ENCODE data around the gene FST.

FST gene

DNA sequence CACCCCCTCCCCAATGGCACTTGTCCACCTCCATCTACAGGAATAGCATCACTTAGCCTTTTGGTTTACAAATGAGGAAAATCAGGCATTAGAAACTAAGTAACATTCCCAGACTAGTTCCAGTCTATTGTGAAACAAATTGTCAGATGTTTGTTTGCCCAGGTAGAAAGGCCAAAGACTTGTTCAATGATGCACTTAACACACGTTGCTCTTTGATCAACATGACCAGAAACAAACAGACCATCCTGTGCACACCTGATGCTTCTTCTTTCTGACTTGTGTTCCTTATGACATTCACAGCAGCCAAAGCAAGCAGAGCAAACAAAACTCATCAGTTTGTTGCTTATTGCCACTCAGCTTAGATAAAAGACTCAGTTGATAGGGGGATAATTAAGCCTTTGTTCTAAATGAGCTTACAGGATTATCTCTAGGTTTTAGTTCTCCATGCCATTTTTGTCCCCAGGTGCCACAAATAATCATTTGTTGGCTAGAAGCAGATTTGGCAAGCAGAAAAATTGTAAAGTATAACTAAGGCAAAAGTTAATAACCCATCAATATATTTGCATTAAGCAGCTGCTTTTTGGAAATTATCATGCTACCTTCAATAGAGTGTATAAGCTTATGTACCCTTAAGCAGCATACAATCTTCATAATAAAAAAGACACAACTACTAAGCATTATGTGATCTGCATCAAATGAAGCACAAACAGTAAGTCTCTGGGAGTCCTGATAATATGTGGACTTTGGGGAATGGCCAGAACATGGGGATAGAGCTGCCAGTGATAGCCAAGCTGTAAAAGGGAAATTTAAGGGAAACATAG is 26.3 kb upstream of the FST start:
- Histone ChIP-seq H3K9ac (ENCODE audit: low read length) (no peak overlapping the region), H3K27me3 (ENCODE audit: control insufficient read depth, insufficient read depth, low read length) (no peaks in the 10 kb centered on the region), H3K4me1 (ENCODE audit: control insufficient read depth, insufficient read depth, low read length) (no peaks in the 10 kb centered on the region), H3K36me3 (ENCODE audit: control insufficient read depth, insufficient read depth, low read length) (no peaks in the 10 kb centered on the region), H3K4me3 (ENCODE audit: low read length) (no peak overlapping the region), H3K9me3 (ENCODE audit: control insufficient read depth, low read length) (no peaks in the 10 kb centered on the region)

DNA sequence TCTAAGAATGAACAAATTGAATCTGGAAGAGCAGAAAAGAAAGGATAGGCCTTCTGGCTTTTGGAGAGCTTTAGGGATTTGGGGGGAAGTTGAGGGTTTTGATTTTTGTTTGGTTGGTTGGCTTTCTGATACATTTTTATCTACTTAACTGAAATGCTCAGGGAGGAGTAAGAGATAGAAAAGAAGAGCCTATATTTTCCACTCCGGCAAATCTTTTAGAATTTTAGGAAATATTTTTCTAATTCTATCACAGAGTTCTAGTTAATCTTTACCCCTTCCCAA is 25.8 kb upstream of the FST start:
- H3K4me1 ChIP-seq (ENCODE audit: control insufficient read depth, insufficient read depth, low read length) = no peaks in the 10 kb centered on the region
- H3K4me3 ChIP-seq (ENCODE audit: low read length) = no peak overlapping the region
- H3K27me3 ChIP-seq (ENCODE audit: control insufficient read depth, insufficient read depth, low read length) = no peaks in the 10 kb centered on the region
- no peaks in the 10 kb centered on the region for H3K9me3 ChIP-seq (ENCODE audit: control insufficient read depth, low read length)
- no peak overlapping the region for H3K9ac ChIP-seq (ENCODE audit: low read length)
- no peaks in the 10 kb centered on the region for H3K36me3 ChIP-seq (ENCODE audit: control insufficient read depth, insufficient read depth, low read length)

DNA sequence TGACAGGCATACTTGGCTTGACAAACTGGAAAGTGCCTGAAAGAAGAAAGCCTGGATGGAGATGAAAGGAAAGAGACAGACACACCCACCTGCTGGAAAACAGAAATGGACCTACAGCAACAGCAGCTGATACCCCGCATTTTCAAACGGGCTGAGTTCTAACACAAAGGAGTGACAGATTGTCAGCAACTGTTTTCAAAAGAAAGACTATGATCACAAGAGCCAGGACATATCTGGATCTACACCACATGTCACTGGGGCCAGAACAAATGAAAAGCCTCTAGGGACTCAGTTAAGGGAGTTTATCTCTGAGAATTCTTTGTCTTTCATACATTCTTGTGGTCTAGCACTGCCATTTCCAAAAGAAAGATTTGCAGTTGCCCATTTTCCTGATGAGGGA is 24.1 kb upstream of the FST start:
- no peak overlapping the region for H3K4me3 ChIP-seq (ENCODE audit: low read length)
- no peaks in the 10 kb centered on the region for H3K36me3 ChIP-seq (ENCODE audit: control insufficient read depth, insufficient read depth, low read length)
- no peaks in the 10 kb centered on the region for H3K27me3 ChIP-seq (ENCODE audit: control insufficient read depth, insufficient read depth, low read length)
- H3K4me1 ChIP-seq (ENCODE audit: control insufficient read depth, insufficient read depth, low read length) = no peaks in the 10 kb centered on the region
- no peak overlapping the region for H3K9ac ChIP-seq (ENCODE audit: low read length)
- no peaks in the 10 kb centered on the region for H3K9me3 ChIP-seq (ENCODE audit: control insufficient read depth, low read length)

DNA sequence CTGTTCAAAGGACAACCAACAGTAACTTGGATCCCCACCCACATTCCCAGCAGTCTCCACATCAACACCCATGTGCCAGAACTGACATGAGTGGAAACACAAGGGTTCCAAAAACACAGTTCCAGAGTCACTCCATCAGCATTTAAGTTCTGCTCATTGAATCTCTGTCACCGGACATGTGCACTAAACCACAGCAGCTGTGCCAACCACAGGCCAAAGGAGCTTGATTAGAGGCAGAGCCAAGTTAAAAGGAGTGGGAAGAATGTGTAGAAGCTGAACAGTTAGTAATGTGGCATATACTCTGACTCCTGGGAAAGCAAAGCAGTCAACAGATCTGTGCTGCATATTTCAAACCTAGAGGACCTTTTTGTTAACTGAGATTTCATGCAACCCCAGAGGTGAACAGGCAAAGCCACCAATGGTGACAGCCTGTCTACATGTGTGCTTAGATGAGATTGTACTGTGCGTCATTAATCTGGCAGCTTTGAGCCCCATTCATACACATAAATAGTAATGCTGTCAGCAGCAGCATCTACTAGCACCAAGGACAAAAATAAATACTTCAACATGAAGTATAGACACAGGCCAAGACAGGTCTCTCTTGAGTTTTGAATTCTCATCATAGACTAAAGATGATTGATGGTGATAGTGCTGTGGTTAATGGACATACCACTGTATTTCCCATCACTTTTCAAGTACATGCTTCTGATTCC is 16.4 kb upstream of the FST start:
- Histone ChIP-seq H3K9ac (ENCODE audit: low read length) (no peak overlapping the region), H3K36me3 (ENCODE audit: control insufficient read depth, insufficient read depth, low read length) (no peaks in the 10 kb centered on the region), H3K9me3 (ENCODE audit: control insufficient read depth, low read length) (no peaks in the 10 kb centered on the region)

DNA sequence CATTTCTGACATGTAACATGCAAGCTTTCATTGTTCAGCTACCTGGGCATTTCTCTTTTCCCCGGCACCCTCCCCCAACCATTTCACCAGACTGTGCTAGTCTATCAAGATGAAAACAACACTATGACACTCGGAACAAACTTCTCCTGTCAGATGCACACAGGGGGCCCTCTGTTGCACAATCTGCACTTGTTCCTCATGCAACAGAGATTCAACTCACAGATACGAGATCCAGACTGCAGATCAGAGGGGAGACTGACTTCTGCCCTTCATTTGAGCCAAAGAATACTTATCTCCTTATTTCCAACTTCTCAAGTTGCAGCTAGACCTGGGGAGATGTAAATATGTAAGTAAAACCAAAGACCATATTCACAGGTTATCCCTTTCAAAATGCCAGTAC is 15.7 kb upstream of the FST start:
- H3K9ac ChIP-seq (ENCODE audit: low read length) = no peak overlapping the region
- H3K9me3 ChIP-seq (ENCODE audit: control insufficient read depth, low read length) = no peaks in the 10 kb centered on the region
- no peak overlapping the region for H3K4me3 ChIP-seq (ENCODE audit: low read length)
- H3K27me3 ChIP-seq (ENCODE audit: control insufficient read depth, insufficient read depth, low read length) = no peaks in the 10 kb centered on the region
- no peaks in the 10 kb centered on the region for H3K4me1 ChIP-seq (ENCODE audit: control insufficient read depth, insufficient read depth, low read length)
- no peaks in the 10 kb centered on the region for H3K36me3 ChIP-seq (ENCODE audit: control insufficient read depth, insufficient read depth, low read length)

More for the DNA sequence above, 16.4 kb upstream of the FST start:
- no peak overlapping the region for H3K4me3 ChIP-seq (ENCODE audit: low read length)
- H3K4me1 ChIP-seq (ENCODE audit: control insufficient read depth, insufficient read depth, low read length) = no peaks in the 10 kb centered on the region
- no peaks in the 10 kb centered on the region for H3K27me3 ChIP-seq (ENCODE audit: control insufficient read depth, insufficient read depth, low read length)

DNA sequence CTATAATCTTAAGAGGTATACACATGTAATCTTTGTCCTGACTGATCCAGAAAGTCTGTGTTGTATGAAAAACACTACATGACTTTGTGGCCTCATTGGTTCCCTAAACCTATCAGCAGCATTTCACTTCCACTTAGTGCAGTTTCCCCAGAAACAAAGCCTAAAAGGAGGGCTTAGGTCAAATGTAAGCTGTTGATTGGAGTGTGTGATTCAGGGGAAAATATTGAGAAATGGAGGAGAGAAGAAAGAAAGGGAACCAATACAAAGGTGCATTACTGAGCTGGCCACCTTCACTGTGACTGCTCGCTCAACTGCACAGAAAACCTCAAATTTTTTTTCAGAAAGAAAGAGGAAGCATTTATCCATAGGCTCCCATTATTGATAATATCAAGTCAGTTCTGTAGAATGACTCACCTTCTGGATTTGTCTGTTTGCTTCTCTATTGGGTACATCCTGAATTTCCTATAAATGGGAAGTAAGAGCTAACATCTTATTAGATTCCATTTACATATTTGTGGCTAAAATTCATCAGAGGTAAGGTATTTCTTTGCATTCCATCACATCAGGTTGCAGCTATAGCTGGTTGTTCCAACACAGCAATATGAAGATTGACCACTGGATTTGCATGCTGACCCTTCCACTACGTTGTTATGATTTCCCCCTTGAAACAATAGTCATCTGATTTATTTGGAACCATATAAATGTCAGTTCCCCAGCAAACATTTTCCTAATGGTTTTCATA is 10.3 kb upstream of the FST start:
- Histone ChIP-seq H3K9me3 (ENCODE audit: control insufficient read depth, low read length) (no peaks in the 10 kb centered on the region), H3K27me3 (ENCODE audit: control insufficient read depth, insufficient read depth, low read length) (no peaks in the 10 kb centered on the region), H3K36me3 (ENCODE audit: control insufficient read depth, insufficient read depth, low read length) (no peaks in the 10 kb centered on the region), H3K9ac (ENCODE audit: low read length) (no peak overlapping the region), H3K4me1 (ENCODE audit: control insufficient read depth, insufficient read depth, low read length) (no peaks in the 10 kb centered on the region), H3K4me3 (ENCODE audit: low read length) (no peak overlapping the region)

DNA sequence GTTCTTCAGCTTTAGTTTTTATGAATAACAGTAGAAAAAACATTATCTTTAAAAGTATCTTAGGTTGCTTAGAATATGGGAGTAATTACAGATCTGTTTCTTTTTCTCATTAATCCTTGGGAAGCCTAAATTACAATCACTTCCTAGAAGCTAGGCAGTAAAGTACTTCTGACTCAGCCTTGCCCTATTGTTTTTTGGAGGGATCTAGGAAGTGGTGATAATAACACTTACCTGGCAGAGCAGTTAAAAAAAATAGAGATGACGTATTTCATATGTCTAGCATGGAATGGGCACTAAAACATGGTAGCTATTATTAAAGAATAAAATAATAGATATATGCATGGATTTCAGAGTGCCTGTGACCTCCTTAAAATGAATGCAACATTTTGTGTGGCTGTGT is 8.2 kb upstream of the FST start:
- Histone ChIP-seq H3K36me3 (ENCODE audit: control insufficient read depth, insufficient read depth, low read length) (no peaks in the 10 kb centered on the region), H3K4me3 (ENCODE audit: low read length) (no peak overlapping the region), H3K4me1 (ENCODE audit: control insufficient read depth, insufficient read depth, low read length) (no peaks in the 10 kb centered on the region), H3K27me3 (ENCODE audit: control insufficient read depth, insufficient read depth, low read length) (no peaks in the 10 kb centered on the region), H3K9me3 (ENCODE audit: control insufficient read depth, low read length) (no peaks in the 10 kb centered on the region), H3K9ac (ENCODE audit: low read length) (no peak overlapping the region)

DNA sequence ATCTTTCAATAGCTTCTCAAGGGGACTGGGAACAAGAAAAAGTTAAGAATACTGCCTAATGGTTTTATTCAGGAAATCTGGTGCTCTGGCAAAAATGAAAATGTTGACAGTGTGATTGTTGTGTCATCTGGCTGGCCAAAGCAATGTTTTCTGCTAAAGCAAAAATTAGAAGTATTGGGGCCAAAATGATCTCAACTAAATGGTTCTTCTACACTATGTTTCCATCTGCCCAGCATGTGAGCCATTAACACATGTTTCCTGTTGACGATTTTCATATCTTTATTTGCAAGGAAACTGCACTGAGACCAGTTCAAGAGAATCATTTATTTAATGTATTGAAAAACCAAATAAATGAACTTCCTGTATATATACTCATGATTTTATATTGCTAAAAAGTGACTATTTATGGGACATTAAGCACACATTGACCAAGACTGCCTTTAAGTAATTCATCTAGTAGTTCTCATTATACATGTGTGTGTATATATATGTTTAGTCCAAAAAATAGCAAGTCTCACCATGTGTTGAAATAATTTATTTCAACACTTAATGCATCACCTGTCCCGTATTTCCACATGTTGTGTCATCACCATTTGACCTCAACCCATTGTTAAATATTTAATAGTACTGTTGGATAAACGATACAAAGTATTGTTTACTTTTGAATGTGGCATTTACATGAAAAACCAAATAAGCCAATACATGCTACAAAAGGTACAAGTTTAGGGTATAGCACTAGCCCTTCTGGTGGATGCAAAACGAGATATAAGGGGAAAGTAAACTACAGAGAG is 7.5 kb upstream of the FST start:
- no peak overlapping the region for H3K4me3 ChIP-seq (ENCODE audit: low read length)
- H3K27me3 ChIP-seq (ENCODE audit: control insufficient read depth, insufficient read depth, low read length) = no peaks in the 10 kb centered on the region
- no peaks in the 10 kb centered on the region for H3K9me3 ChIP-seq (ENCODE audit: control insufficient read depth, low read length)
- H3K4me1 ChIP-seq (ENCODE audit: control insufficient read depth, insufficient read depth, low read length) = no peaks in the 10 kb centered on the region
- no peaks in the 10 kb centered on the region for H3K36me3 ChIP-seq (ENCODE audit: control insufficient read depth, insufficient read depth, low read length)
- no peak overlapping the region for H3K9ac ChIP-seq (ENCODE audit: low read length)

DNA sequence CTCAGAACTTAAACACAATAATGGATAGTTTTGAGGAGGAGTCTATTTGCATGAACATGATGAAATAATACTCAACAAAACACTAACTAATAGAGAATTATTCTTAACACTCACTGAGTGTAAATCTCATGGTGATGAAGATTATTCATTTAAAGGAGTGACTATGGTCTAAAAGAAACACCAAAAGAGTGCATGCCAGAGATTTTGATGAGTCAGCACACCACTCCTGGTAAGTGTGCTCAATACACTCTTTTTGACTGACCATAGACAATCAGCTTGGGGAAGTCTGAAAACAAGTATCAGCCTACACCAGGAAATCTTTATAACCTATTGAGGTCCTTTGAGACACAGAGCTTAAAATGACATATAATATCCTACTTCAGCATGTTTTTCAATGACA is 6.8 kb upstream of the FST start:
- Histone ChIP-seq H3K4me3 (ENCODE audit: low read length) (no peak overlapping the region), H3K27me3 (ENCODE audit: control insufficient read depth, insufficient read depth, low read length) (peaks cover 2% of the 10 kb centered on the region), H3K4me1 (ENCODE audit: control insufficient read depth, insufficient read depth, low read length) (no peaks in the 10 kb centered on the region), H3K9me3 (ENCODE audit: control insufficient read depth, low read length) (no peaks in the 10 kb centered on the region), H3K9ac (ENCODE audit: low read length) (no peak overlapping the region), H3K36me3 (ENCODE audit: control insufficient read depth, insufficient read depth, low read length) (no peaks in the 10 kb centered on the region)

DNA sequence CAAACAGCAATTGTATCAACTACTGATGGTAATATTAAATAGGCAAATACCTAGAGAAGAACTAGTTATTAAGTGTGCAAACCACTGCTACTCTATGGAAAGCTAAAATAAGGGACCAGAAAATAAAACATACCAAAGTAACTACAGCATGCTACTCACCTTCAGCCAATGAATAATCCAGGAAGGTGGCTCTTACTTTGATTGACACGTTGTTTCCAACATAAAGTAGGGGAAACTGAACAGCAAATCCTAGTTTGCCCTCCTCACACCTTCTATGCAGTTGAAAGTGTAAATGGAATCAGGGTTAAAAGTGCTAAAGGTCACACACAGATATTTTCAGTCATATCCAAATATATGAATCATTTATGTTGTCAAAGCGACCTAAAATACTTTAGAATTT is 5.1 kb upstream of the FST start:
- Histone ChIP-seq H3K9me3 (ENCODE audit: control insufficient read depth, low read length) (no peaks in the 10 kb centered on the region), H3K9ac (ENCODE audit: low read length) (no peak overlapping the region), H3K27me3 (ENCODE audit: control insufficient read depth, insufficient read depth, low read length) (peaks cover 14% of the 10 kb centered on the region), H3K36me3 (ENCODE audit: control insufficient read depth, insufficient read depth, low read length) (no peaks in the 10 kb centered on the region), H3K4me3 (ENCODE audit: low read length) (no peak overlapping the region), H3K4me1 (ENCODE audit: control insufficient read depth, insufficient read depth, low read length) (no peaks in the 10 kb centered on the region)

DNA sequence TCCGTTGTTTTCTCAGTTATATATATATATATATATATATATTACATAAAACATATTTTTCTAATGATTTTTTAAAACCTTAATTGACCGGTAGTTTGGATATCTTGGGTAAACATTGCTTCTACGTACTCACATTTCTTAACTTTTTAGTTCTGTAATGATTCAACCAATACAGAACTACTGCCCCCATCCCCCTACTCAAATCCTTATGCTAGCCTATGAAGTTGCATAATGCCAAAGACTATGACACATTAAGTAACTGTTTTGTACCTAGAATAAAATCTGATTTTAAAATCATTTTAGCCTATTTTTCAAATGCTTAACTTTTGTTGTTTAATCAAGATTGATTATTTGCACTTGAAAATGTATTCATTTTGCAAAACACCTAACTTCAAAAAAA is 4.4 kb upstream of the FST start:
- no peaks in the 10 kb centered on the region for H3K36me3 ChIP-seq (ENCODE audit: control insufficient read depth, insufficient read depth, low read length)
- H3K9ac ChIP-seq (ENCODE audit: low read length) = no peak overlapping the region
- no peak overlapping the region for H3K4me3 ChIP-seq (ENCODE audit: low read length)
- no peaks in the 10 kb centered on the region for H3K9me3 ChIP-seq (ENCODE audit: control insufficient read depth, low read length)
- H3K27me3 ChIP-seq (ENCODE audit: control insufficient read depth, insufficient read depth, low read length) = peaks cover 19% of the 10 kb centered on the region
- peaks cover 3% of the 10 kb centered on the region for H3K4me1 ChIP-seq (ENCODE audit: control insufficient read depth, insufficient read depth, low read length)

All from mucosa of stomach (tissue), 1 donor.